GM12801 (cell line): ENCODE results near the gene GGN.

Experiments
- CTCF ChIP-seq: IDR thresholded peaks from one replicate; pipeline ENCODE4 v1.5.1; 2011; ENCODE audit warnings: control low read depth; ENCODE audit not compliant: insufficient read length; ENCODE audit errors: extremely low read depth

The GGN gene

DNA sequence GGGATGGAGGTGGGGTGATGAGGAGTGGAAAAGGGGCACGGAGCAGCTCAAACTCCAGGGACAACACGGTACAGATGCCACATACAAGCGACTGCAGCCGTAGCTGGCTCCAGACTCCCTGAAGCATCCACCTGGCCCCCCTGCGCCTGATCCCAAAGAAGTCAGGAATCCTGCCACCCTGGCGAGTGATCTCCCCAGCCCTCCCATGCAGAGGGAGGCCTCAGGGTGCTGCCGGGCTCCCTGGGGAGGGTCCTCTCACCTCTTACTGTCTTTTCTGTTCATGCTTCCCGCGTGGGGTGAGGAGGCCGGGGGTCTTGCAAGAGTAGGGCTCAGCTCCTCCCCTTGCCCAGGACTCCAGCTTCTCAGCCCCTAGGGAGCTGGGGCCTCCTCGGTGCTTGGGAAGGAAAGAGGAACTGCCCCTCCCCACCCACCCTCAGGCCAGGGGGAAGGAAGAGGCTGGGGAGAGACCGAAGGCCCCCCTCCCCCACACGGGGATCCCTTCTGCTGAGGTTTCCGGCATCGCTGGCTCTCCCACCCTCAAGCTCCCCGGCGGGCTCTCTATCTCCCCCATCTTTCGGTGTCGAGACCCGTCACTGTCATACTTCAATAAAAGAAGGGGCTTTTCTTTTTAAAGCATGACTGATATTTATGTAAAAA lies 38.1 kb upstream of the GGN start, which contains the start of gene RASGRP4:
Gene RASGRP4, minus strand, starts transcription at position 410 of the 657 bp plus-strand sequence. Its CDS starts 128 bp downstream, at position 282.
- no peak for TF ChIP-seq CTCF

DNA sequence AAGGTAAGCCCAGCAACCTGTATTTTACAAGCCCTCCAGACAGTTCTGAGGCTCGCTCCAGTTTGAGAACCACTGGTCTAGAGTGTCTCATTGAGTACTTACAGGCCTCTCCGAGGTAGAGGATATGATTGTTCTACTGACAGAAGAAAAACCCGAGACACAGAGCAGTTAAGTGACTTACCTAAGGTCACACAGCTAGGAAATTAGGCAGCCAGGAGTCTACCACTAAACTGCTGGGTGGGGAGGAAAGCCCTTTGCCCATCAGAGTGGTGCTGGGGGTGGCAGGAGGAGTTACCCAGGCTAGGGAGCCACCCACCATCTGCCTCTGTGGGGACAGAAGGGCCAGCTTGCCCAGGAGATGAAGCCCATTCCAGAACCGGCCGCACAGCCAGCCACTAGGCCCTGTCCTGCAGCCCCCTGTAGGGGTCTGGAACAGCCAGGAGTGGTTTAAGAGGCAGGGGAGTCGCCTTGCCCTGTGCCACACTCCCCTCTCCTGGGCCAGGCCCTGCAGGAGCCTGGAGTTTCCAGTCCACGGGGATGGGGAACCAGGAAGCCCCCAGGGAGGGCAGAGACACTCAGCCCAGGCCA lies 37.5 kb upstream of the GGN start:
- TF ChIP-seq CTCF: no peak

- no peak for TF ChIP-seq CTCF
Measured at GRCh38 chr19:38424272-38424671, 36.4 kb upstream of the GGN start.

DNA sequence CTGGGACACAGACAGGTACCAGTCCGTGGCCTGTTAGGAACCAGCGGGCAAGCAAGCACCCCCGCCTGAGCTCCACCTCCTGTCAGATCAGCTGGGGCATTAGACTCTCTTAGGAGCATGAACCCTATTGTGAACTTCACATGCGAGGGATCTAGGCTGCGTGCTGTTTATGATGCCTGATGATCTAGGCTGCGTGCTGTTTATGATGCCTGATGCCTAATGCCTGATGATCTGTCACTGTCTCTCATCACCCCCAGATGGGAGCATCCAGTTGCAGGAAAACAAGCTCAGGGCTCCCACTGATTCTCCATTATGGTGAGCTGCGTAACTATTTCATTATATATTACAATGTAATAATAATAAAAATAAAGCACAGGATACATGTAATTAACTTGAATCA lies 34.6 kb upstream of the GGN start:
- TF ChIP-seq CTCF: no peak

DNA sequence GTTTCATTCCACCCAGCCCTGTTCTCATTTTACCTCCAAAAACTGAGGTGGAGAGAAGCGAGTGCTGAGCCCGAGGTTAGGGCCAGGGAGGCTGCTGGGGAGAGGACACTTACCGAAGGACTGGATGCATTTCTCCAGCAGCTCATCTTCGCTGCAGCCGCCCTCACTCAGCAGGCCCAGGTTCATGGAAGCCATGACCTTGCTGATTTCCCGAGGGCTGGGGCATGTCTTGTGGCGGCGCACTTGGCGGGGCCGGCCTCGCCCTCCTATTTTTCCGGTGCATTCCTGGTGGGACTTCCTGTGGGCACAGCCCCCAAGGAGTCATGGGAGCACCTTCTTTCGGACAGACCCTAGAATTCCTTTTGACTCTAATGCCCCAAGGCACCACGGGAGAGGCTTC lies 34.0 kb upstream of the GGN start:
- TF ChIP-seq CTCF: no peak

DNA sequence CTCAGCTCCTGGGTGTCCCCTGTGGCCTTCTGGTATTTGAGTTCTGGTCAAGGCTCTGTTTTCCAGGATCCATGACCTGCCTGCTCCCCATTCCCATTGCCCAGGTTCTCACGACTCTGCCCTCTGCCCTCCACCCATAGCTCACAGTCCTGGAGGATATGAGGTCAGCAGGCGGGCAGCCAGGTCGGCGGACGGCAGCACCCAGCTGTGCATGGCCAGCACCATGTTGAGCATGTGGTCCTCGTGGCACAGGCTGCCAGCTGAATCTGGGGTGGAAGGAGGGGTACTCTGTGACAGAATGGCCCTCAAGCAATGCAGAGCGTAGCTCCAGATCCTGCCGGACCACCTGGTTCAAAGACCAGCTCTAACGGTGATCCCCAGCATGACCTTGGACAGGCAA lies 33.1 kb upstream of the GGN start:
- TF ChIP-seq CTCF: no peak

GRCh38 chr19:38417544-38418506 lies 30.0 kb upstream of the GGN start:
- no peak for TF ChIP-seq CTCF
